NCI-H82 treated with DMSO at 0.1 percent for 48 hours (cell line): ENCODE results near the gene CADM3.

Experiments used
- DNase-seq: peaks from one replicate; lab custom pipeline; 2025; ENCODE audit not compliant: unreplicated experiment; lab: John Stamatoyannopoulos, UW

The CADM3 gene

DNA sequence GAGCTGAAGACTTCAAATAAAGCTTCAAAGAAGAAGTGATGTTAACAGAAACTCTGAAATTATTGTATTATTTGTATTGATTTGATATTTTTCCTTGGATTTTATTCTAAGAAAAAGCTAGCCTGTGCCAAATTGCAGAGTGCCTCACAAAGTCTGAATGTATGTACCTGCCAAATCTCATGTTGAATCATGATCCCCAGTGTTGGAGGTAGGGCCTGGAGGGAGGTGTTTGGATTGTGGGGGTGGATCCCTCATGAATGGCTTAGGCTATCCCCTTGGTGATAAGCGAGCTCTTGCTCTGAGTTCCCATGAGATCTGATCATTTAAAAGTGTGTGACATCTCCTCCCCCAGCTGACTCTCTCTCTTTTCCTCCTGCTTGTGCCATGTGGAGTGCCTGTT, 76.9 kb downstream of the CADM3 start:
- no peak for DNase-seq

DNA sequence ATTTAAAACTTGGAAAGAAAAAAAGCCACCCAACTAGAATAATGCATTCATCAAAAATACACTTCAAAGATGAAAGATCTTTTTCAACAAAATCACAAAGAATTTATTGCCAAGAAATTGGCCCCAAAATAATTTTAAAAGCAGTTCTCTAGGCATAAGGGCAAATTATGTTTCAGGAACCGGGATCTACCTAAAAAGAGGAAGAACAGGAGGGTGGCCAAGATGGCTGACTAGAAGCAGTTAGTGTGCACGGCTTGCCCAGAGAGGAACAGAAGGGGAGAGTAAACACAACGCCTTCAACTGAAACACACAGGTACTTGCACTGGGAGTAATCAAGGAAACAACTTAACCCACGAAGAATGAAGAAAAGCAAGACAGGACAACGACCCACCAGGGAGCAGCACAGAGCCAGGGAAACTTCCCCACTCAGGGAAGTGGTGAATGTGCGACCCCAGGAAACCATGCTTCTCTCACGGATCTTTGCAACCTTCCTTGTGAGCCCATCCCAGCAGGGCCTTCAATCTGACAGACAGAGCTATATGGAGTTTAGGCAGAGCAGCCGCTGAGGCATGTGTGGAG, 79.3 kb downstream of the CADM3 start:
- DNase-seq: no peak
